Activated B cell treated with CpG ODN at 0.5 μM for 24 hours (primary cell): ENCODE data around the gene FAHD1. TPM values are rescaled to one million over a fixed set of nuclear protein-coding genes. Genes with fewer than 3 reads are reported as not detected.

Experiments used
- ATAC-seq: fragments of 200-7000 bp; cut with Tn5 transposase; one replicate; pipeline ENCODE4 v1.10.0; 2021; ENCODE audit warnings: low read depth, mild to moderate bottlenecking, moderate library complexity
- CTCF ChIA-PET: fragments of 350-600 bp; sonication (Branson Sonifier 250); formaldehyde crosslinking; loops from one replicate; lab custom pipeline; 2021; ENCODE audit warnings: antibody characterized with exemption; lab: Charles Lee
- POLR2A ChIA-PET: fragments of 350-600 bp; sonication (Branson Sonifier 250); formaldehyde crosslinking; loops from one replicate; lab custom pipeline; 2021; ENCODE audit warnings: antibody characterized with exemption; lab: Charles Lee
- DNase-seq: peaks from one replicate; pipeline ENCODE4 v3.0.0; 2022
- H3K27ac Mint-ChIP-seq: one replicate; pipeline ENCODE4 v1.8.0; 2020; ENCODE audit warnings: mixed read lengths
- H3K27me3 Mint-ChIP-seq: one replicate; pipeline ENCODE4 v1.8.0; 2021; ENCODE audit warnings: mixed read lengths
- H3K36me3 Mint-ChIP-seq: one replicate; pipeline ENCODE4 v1.8.0; 2021; ENCODE audit warnings: low read depth, mixed read lengths
- H3K4me1 Mint-ChIP-seq: one replicate; pipeline ENCODE4 v1.8.0; 2021; ENCODE audit warnings: mixed read lengths
- H3K4me3 Mint-ChIP-seq: one replicate; pipeline ENCODE4 v1.8.0; 2020; ENCODE audit warnings: mild to moderate bottlenecking, mixed read lengths
- H3K9me3 Mint-ChIP-seq: one replicate; pipeline ENCODE4 v1.8.0; 2020; ENCODE audit warnings: mixed read lengths
- intact Hi-C: fragments of 100-400 bp; cut with micrococcal nuclease; formaldehyde crosslinking; loops from one replicate; pipeline ENCODE4 v1.15.1; 2024
- total RNA-seq: library from RNA; stranded (reverse); gene quantifications from 2 replicates; pipeline ENCODE4 v1.2.3, GENCODE V29; 2022
- TF ChIP-seq, protein P1 (sequence below): fragments of 200-600 bp; IDR thresholded peaks from one replicate; pipeline ENCODE4 v1.8.0; 2022; ENCODE audit warnings: antibody characterized with exemption, mild to moderate bottlenecking

FAHD1 gene
- total RNA-seq, 1 donor from 2014 or later, result 10.2 TPM

- CTCF ChIA-PET, result no interaction called here
- no peaks in the 10 kb centered on the region for H3K36me3 Mint-ChIP-seq
These were observed 24.0 kb downstream of the FAHD1 start for GRCh38 chr16:1850981-1851380.

DNA sequence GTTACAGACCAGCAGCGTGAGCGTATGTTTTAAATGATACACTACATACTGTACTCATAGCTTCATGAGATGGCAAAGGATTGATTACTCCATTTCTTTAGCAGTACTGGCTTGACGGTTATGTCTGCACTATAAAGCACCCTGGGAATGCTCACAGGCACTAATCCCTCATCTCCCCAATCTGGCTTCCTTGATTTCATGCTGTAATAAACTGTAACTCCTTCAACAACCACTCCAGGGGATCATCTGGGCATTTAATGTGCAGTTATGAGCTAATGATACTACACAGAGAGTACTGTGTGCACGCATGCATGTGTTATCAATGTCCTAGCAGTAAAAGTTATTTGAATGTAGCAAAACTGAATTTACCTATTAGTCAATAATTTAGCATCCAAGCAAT is 24.8 kb downstream of the FAHD1 start:
- Mint-ChIP-seq H3K27me3 (peaks cover 16% of the 10 kb centered on the region), H3K4me3 (no peak overlapping the region), H3K36me3 (no peaks in the 10 kb centered on the region), H3K9me3 (no peaks in the 10 kb centered on the region), H3K27ac (no peak overlapping the region), H3K4me1 (no peaks in the 10 kb centered on the region)
- TF ChIP-seq, protein P1, sequence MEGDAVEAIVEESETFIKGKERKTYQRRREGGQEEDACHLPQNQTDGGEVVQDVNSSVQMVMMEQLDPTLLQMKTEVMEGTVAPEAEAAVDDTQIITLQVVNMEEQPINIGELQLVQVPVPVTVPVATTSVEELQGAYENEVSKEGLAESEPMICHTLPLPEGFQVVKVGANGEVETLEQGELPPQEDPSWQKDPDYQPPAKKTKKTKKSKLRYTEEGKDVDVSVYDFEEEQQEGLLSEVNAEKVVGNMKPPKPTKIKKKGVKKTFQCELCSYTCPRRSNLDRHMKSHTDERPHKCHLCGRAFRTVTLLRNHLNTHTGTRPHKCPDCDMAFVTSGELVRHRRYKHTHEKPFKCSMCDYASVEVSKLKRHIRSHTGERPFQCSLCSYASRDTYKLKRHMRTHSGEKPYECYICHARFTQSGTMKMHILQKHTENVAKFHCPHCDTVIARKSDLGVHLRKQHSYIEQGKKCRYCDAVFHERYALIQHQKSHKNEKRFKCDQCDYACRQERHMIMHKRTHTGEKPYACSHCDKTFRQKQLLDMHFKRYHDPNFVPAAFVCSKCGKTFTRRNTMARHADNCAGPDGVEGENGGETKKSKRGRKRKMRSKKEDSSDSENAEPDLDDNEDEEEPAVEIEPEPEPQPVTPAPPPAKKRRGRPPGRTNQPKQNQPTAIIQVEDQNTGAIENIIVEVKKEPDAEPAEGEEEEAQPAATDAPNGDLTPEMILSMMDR, result no peak
- DNase-seq, result no peak
- intact Hi-C loops, result no loop called here
- CTCF ChIA-PET, result no interaction called here
- POLR2A ChIA-PET, result interaction anchor here (0.7 kb wide), 1 partner anchor 1304 kb away, joined by 3 read pairs; no protein-coding TSS in a partner anchor
- no peak for ATAC-seq

More at GRCh38 chr16:1850981-1851380, 24.0 kb downstream of the FAHD1 start:
- Mint-ChIP-seq H3K27ac (no peak overlapping the region), H3K9me3 (no peaks in the 10 kb centered on the region), H3K4me1 (no peaks in the 10 kb centered on the region), H3K27me3 (peaks cover 19% of the 10 kb centered on the region), H3K4me3 (no peak overlapping the region)
- DNase-seq (no peak), ATAC-seq (no peak)
- POLR2A ChIA-PET, result no interaction called here
- TF ChIP-seq, protein P1, result no peak
- intact Hi-C loops, result no loop called here

DNA sequence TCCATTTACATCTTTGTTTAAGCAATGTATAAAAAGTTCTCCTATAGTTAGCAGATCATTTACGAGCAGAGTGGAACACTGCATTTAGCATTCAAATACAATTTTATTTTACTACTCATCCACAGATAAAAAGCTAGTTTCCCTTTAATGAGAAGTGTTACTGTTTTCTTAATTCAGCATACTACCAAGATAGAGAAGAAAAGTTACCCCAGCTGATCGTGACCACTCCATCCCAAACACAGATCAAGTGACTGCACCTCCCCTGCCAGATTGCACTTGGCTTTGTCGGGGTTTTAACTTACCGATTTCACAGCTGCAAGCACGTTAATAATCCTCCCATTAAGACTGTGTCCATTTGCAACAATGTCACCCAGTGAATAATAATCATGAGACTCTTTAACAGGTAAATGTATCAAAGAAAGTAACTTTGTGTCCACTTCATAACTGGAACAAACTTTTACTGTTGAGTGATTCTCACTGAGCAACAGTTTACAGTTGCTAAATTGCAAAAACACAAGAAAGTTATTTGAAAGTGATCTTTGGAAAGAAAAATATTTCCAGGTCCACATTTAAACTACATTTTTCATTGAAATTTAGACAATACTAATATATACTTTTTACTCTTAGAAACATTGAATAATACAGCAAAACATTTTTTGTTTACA is 30.6 kb downstream of the FAHD1 start:
- H3K4me3 Mint-ChIP-seq, result no peak overlapping the region
- H3K27me3 Mint-ChIP-seq, result peaks cover 34% of the 10 kb centered on the region
- H3K9me3 Mint-ChIP-seq, result no peaks in the 10 kb centered on the region
- TF ChIP-seq, protein P1, result no peak
- H3K27ac Mint-ChIP-seq, result no peak overlapping the region
- ChIA-PET CTCF (no interaction called here), POLR2A (no interaction called here)
- H3K36me3 Mint-ChIP-seq, result no peaks in the 10 kb centered on the region
- H3K4me1 Mint-ChIP-seq, result no peaks in the 10 kb centered on the region
- intact Hi-C loops, result no loop called here
- ATAC-seq (no peak), DNase-seq (no peak)

DNA sequence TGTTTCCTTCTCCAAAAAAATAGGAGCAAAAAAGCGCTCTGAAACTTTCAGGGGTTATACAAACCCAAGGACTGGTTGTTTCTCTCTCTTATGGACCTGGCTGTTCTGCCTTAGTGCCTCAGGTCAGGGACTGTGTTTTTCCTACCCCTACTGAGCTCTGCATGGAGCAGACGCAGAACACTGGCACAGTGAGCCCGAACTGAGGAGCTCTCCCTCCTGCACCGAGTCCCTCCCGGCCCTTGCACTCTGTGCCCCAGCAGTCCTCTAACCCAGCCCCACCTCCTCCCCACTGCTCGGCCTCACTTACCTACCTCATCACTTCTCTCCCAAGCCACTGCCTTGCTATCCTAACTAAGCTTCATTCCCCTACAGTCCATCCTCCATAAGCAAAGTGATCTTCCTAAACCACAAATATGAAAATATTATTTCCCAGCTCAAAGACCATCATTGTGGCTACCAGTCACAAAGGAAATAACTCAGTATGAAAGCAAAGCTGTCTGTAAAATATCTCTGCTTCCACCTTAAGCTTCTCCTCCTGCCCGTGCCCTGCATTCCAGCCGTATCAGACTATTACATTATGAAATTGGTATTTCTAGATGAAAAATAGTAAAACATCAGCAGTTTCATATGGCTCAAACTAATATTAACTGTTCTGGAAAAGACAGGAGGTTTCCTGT is 31.3 kb downstream of the FAHD1 start:
- H3K4me3 Mint-ChIP-seq, result no peak overlapping the region
- ChIA-PET CTCF (no interaction called here), POLR2A (no interaction called here)
- intact Hi-C loops, result no loop called here
- ATAC-seq (no peak), DNase-seq (no peak)
- H3K36me3 Mint-ChIP-seq, result no peaks in the 10 kb centered on the region
- H3K27me3 Mint-ChIP-seq, result peaks cover 31% of the 10 kb centered on the region
- TF ChIP-seq, protein P1, result no peak
- H3K4me1 Mint-ChIP-seq, result no peaks in the 10 kb centered on the region
- no peak overlapping the region for H3K27ac Mint-ChIP-seq
- no peaks in the 10 kb centered on the region for H3K9me3 Mint-ChIP-seq

- DNase-seq (no peak), ATAC-seq (no peak)
- POLR2A ChIA-PET, result interaction anchor here (0.5 kb wide), 1 partner anchor 130 kb away, joined by 12 read pairs; no protein-coding TSS in a partner anchor
- Mint-ChIP-seq H3K27ac (no peak overlapping the region), H3K4me1 (no peaks in the 10 kb centered on the region), H3K36me3 (no peaks in the 10 kb centered on the region), H3K9me3 (no peaks in the 10 kb centered on the region), H3K27me3 (peaks cover 33% of the 10 kb centered on the region), H3K4me3 (no peak overlapping the region)
- CTCF ChIA-PET, result no interaction called here
- intact Hi-C loops, result loop anchor here (10.0 kb wide), 1 partner anchor 395 kb away; the partner anchor contains the start of gene ECI1
- TF ChIP-seq, protein P1, result no peak
These were observed 32.6 kb downstream of the FAHD1 start for GRCh38 chr16:1859650-1860049.
